ENCODE measurements around the gene MPG. TPM values are rescaled to one million over a fixed set of nuclear protein-coding genes. Genes with fewer than 3 reads are reported as not detected.

MPG gene
- total and polyA plus RNA-seq, 12 donors, result 32.2 to 88.5 (median 41.1) TPM

- no peak for ATAC-seq
- WGBS, 2 donors, result 76 to 83% methylated on average over 15 of the region's 15 CpGs
- no peaks in the 10 kb centered on the region for H3K27me3 ChIP-seq
- DNase-seq, result no peak
- TF ChIP-seq CTCF (IDR thresholded peaks at IDR 0.05), result no peak
- H3K4me3 ChIP-seq, result no peak overlapping the region
- H3K36me3 ChIP-seq, result peaks cover 0 to 67% (median 20%) of the 10 kb centered on the region in 9 donors
- peak overlapping the region in 2 of 10 donors; percentile 39 to 43 for H3K27ac ChIP-seq
- intact Hi-C loops (cut with DNase I), result no loop called here
- no peaks in the 10 kb centered on the region for H3K9me3 ChIP-seq
- H3K4me1 ChIP-seq, result peaks cover 2 to 29% (median 18%) of the 10 kb centered on the region in 9 donors
Observed at GRCh38 chr16:92431-93339, 14.7 kb downstream of the MPG start.

GRCh38 chr16:94918-95265 lies 16.9 kb downstream of the MPG start:
- Histone ChIP-seq H3K9me3 (no peaks in the 10 kb centered on the region), H3K27me3 (no peaks in the 10 kb centered on the region), H3K4me3 (no peak overlapping the region), H3K27ac (no peak overlapping the region), H3K4me1 (peaks cover 2 to 36% (median 18%) of the 10 kb centered on the region in 9 donors), H3K36me3 (peaks cover 0 to 64% (median 4%) of the 10 kb centered on the region in 9 donors)
- 95 to 96% methylated on average over 5 of the region's 5 CpGs for WGBS, 2 donors
- intact Hi-C loops (cut with DNase I), result no loop called here
- DNase-seq (no peak), ATAC-seq (no peak)
- TF ChIP-seq CTCF (IDR thresholded peaks at IDR 0.05), result no peak

- ATAC-seq, result peak; percentile 80 to 92 (median 88)
- Histone ChIP-seq H3K36me3 (peaks cover 0 to 56% (median 0%) of the 10 kb centered on the region in 9 donors), H3K4me1 (peaks cover 9 to 41% (median 19%) of the 10 kb centered on the region in 9 donors), H3K9me3 (no peaks in the 10 kb centered on the region), H3K27me3 (no peaks in the 10 kb centered on the region), H3K4me3 (no peak overlapping the region), H3K27ac (no peak overlapping the region)
- WGBS, 2 donors, result 12% methylated on average over 11 of the region's 11 CpGs
- TF ChIP-seq CTCF (IDR thresholded peaks at IDR 0.05), result peak; percentile 97 to 99 (median 98)
- intact Hi-C loops (cut with DNase I), result loop anchor here (1.0 to 2.0 kb wide), 5 partner anchors 28 to 32 kb away; no protein-coding TSS in a partner anchor
- peak; percentile 87 to 90 for DNase-seq
Observed at GRCh38 chr16:96935-97381, 18.9 kb downstream of the MPG start.

- no peak for TF ChIP-seq CTCF (IDR thresholded peaks at IDR 0.05)
- ATAC-seq (no peak), DNase-seq (no peak)
- H3K36me3 ChIP-seq, result peaks cover 0 to 49% (median 0%) of the 10 kb centered on the region in 9 donors
- no peaks in the 10 kb centered on the region for H3K27me3 ChIP-seq
- no peak overlapping the region for H3K27ac ChIP-seq
- no peak overlapping the region for H3K4me3 ChIP-seq
- no peaks in the 10 kb centered on the region for H3K9me3 ChIP-seq
- intact Hi-C loops (cut with DNase I), result loop anchor here in 9 of 10 donors (1.0 to 2.0 kb wide), 4 partner anchors 29 to 33 kb away; no protein-coding TSS in a partner anchor
- H3K4me1 ChIP-seq, result peaks cover 9 to 47% (median 26%) of the 10 kb centered on the region in 9 donors
- 92 to 93% methylated on average over 8 of the region's 8 CpGs for WGBS, 2 donors
Observed at GRCh38 chr16:97822-98221, 19.8 kb downstream of the MPG start.
